Measurements from ENCODE around the gene LIM2.
A peak's percentile ranks its signal among the peaks of the same experiment; 100 is the strongest.

Gene LIM2

DNA sequence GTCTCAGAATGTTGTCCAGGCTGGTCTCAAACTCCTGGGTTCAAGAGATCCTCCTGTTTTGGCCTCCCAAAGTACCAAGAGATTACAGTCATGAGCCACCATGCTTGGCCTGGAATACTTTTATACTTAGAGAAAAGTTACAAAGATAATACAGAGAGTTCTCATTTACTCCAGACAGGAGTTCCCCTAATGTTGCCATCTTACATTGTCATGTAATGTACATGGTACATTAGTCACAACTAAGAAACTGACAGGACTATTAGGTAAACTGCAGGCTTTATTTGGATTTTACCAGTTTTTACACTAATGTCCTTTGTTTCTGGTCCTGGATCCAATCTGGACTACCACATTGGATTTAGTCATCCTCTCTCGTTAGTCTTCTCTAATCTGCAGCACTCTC, 4.9 kb upstream of the LIM2 start:
- ChIA-PET CTCF (no interaction called here), POLR2A (interaction anchor here (0.7 kb wide), 1 partner anchor 38 kb away, joined by 4 read pairs; no protein-coding TSS in a partner anchor)
- TF ChIP-seq ZNF114 (tag by site-specific recombination; IDR thresholded peaks at IDR 0.05): no peak
- no peak overlapping the region for H3K4me3 ChIP-seq (ENCODE audit: low read depth, low read length)
- H3K4me1 ChIP-seq (ENCODE audit: control insufficient read depth, insufficient read depth, low read length): peaks cover 4% of the 10 kb centered on the region; the same call in 1 of the 2 replicates
- H3K27ac ChIP-seq (ENCODE audit: extremely low read depth, low read depth, low read length): no peak overlapping the region
- H3K36me3 ChIP-seq (ENCODE audit: control insufficient read depth in 2 of 2, insufficient read depth in 1 of 2, low read length in 2 of 2): no peaks in the 10 kb centered on the region
- H3K9me3 ChIP-seq (ENCODE audit: control insufficient read depth, insufficient read depth, low read depth, low read length): no peaks in the 10 kb centered on the region

- ChIA-PET POLR2A (no interaction called here), CTCF (interaction anchor here (1.3 kb wide), 1 partner anchor 10 kb away, joined by 3 read pairs; no protein-coding TSS in a partner anchor)
- TF ChIP-seq, protein P1, sequence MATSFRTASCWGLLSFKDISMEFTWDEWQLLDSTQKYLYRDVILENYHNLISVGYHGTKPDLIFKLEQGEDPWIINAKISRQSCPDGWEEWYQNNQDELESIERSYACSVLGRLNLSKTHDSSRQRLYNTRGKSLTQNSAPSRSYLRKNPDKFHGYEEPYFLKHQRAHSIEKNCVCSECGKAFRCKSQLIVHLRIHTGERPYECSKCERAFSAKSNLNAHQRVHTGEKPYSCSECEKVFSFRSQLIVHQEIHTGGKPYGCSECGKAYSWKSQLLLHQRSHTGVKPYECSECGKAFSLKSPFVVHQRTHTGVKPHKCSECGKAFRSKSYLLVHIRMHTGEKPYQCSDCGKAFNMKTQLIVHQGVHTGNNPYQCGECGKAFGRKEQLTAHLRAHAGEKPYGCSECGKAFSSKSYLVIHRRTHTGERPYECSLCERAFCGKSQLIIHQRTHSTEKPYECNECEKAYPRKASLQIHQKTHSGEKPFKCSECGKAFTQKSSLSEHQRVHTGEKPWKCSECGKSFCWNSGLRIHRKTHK (tag by site-specific recombination; IDR thresholded peaks at IDR 0.05): no peak
- TF ChIP-seq BCL11B (tag by site-specific recombination; IDR thresholded peaks at IDR 0.05; ENCODE audit: low read depth): no peak
- TF ChIP-seq ZNF341 (tag by site-specific recombination; IDR thresholded peaks at IDR 0.05; ENCODE audit: low read depth): no peak
- no peak for TF ChIP-seq GLIS2 (tag by site-specific recombination; IDR thresholded peaks at IDR 0.05)
- no peak for TF ChIP-seq ZNF138 (tag by site-specific recombination; IDR thresholded peaks at IDR 0.05; ENCODE audit: borderline replicate concordance)
- no peak for TF ChIP-seq ZNF837 (tag by site-specific recombination; IDR thresholded peaks at IDR 0.05)
- no peak for TF ChIP-seq GLIS1 (tag by site-specific recombination; IDR thresholded peaks at IDR 0.05)
- no peak for TF ChIP-seq ZNF501 (tag by site-specific recombination; IDR thresholded peaks at IDR 0.05)
- no peak for TF ChIP-seq ZNF645 (tag by site-specific recombination; IDR thresholded peaks at IDR 0.05)
- H3K4me3 ChIP-seq (ENCODE audit: low read depth, low read length): no peak overlapping the region
- H3K27ac ChIP-seq (ENCODE audit: extremely low read depth, low read depth, low read length): no peak overlapping the region
- H3K36me3 ChIP-seq (ENCODE audit: control insufficient read depth in 2 of 2, insufficient read depth in 1 of 2, low read length in 2 of 2): no peaks in the 10 kb centered on the region
- peaks cover 4% of the 10 kb centered on the region; the same call in 1 of the 2 replicates for H3K4me1 ChIP-seq (ENCODE audit: control insufficient read depth, insufficient read depth, low read length)
- H3K9me3 ChIP-seq (ENCODE audit: control insufficient read depth, insufficient read depth, low read depth, low read length): no peaks in the 10 kb centered on the region
Observed at GRCh38 chr19:51391073-51391611, 3.4 kb upstream of the LIM2 start.

GRCh38 chr19:51389143-51389542, 1.4 kb upstream of the LIM2 start:
- POLR2A ChIA-PET: no interaction called here
- no peak overlapping the region for H3K27ac ChIP-seq (ENCODE audit: extremely low read depth, low read depth, low read length)
- CTCF ChIA-PET: no interaction called here
- TF ChIP-seq ZNF558 (tag by site-specific recombination; IDR thresholded peaks at IDR 0.05) (no peak), TCF7L2 (IDR thresholded peaks at IDR 0.05; ENCODE audit: borderline replicate concordance, low read depth, low read length) (no peak), ZNF426 (tag by site-specific recombination; IDR thresholded peaks at IDR 0.05) (no peak), ZIC2 (tag by site-specific recombination; IDR thresholded peaks at IDR 0.05) (peak; percentile 63), ZNF202 (tag by site-specific recombination; IDR thresholded peaks at IDR 0.05; ENCODE audit: borderline replicate concordance) (no peak), PRDM2 (tag by site-specific recombination; IDR thresholded peaks at IDR 0.05; ENCODE audit: borderline replicate concordance) (no peak)
- TF ChIP-seq, protein P2, sequence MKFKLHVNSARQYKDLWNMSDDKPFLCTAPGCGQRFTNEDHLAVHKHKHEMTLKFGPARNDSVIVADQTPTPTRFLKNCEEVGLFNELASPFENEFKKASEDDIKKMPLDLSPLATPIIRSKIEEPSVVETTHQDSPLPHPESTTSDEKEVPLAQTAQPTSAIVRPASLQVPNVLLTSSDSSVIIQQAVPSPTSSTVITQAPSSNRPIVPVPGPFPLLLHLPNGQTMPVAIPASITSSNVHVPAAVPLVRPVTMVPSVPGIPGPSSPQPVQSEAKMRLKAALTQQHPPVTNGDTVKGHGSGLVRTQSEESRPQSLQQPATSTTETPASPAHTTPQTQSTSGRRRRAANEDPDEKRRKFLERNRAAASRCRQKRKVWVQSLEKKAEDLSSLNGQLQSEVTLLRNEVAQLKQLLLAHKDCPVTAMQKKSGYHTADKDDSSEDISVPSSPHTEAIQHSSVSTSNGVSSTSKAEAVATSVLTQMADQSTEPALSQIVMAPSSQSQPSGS (tag by site-specific recombination; IDR thresholded peaks at IDR 0.05; ENCODE audit: low read depth): no peak
- H3K36me3 ChIP-seq (ENCODE audit: control insufficient read depth in 2 of 2, insufficient read depth in 1 of 2, low read length in 2 of 2): no peaks in the 10 kb centered on the region
- no peak overlapping the region for H3K4me3 ChIP-seq (ENCODE audit: low read depth, low read length)
- H3K4me1 ChIP-seq (ENCODE audit: control insufficient read depth, insufficient read depth, low read length): no peaks in the 10 kb centered on the region
- no peaks in the 10 kb centered on the region for H3K9me3 ChIP-seq (ENCODE audit: control insufficient read depth, insufficient read depth, low read depth, low read length)

Measured in HEK293 (cell line).